Mucosa of descending colon (tissue), 3 donors: ENCODE data around the gene KRT13. TPM values are rescaled to one million over a fixed set of nuclear protein-coding genes. Genes with fewer than 3 reads are reported as not detected.

Source experiments
- ATAC-seq: fragments of 200-7000 bp; cut with Tn5 transposase; one replicate; pipeline ENCODE4 v1.9.1; 2020; ENCODE audit warnings: mild to moderate bottlenecking, moderate library complexity
- DNase-seq, 3 donors: peaks; one replicate each; pipeline ENCODE4 v3.0.0-alpha.2; 2020
- H3K36me3 ChIP-seq: fragments of 200-600 bp; one replicate; pipeline ENCODE4 v1.8.0; 2021; ENCODE audit warnings: low read depth, mild to moderate bottlenecking
- H3K4me1 ChIP-seq: fragments of 200-600 bp; one replicate; pipeline ENCODE4 v1.8.0; 2021; ENCODE audit warnings: low read depth, mild to moderate bottlenecking
- H3K4me3 ChIP-seq: fragments of 200-600 bp; one replicate; pipeline ENCODE4 v1.8.0; 2021; ENCODE audit warnings: mild to moderate bottlenecking
- H3K9me3 ChIP-seq: fragments of 200-600 bp; one replicate; pipeline ENCODE4 v1.8.0; 2021; ENCODE audit warnings: mild to moderate bottlenecking
- intact Hi-C, 2 donors: fragments of 100-400 bp; cut with DNase I in 1 of 2; cut with micrococcal nuclease in 1 of 2; formaldehyde crosslinking; loops; one replicate each; pipeline versions ENCODE4 v1.11.0 to v1.11.1; 2022; cut with DNase I, micrococcal nuclease
- total RNA-seq, 3 donors: library from RNA; stranded (reverse); fragmentation: NEBNext Ultra II Directional in 2 of 3; extraction: Animal tissue kit (Norgen Biotek cat#: 25700) in 2 of 3; gene quantifications; one replicate each; pipeline versions ENCODE4 v1.2.1 to v1.2.4, GENCODE V29; 2021 to 2023
- TF ChIP-seq, protein P1 (sequence below): fragments of 200-600 bp; IDR thresholded peaks from one replicate; pipeline ENCODE4 v1.8.0; 2022; ENCODE audit warnings: antibody characterized with exemption, mild to moderate bottlenecking
- donor health status: DM: no; HTN: no; CAD: no; lungs with moderate emphysema.
- donor health status: DM: no; HTN: no; CAD: no.
- donor health status: DM: no; HTN: yes; CAD: no.

Gene KRT13
- total RNA-seq, 3 donors from 2014 or later: 3.7 TPM; not detected in 2

DNA sequence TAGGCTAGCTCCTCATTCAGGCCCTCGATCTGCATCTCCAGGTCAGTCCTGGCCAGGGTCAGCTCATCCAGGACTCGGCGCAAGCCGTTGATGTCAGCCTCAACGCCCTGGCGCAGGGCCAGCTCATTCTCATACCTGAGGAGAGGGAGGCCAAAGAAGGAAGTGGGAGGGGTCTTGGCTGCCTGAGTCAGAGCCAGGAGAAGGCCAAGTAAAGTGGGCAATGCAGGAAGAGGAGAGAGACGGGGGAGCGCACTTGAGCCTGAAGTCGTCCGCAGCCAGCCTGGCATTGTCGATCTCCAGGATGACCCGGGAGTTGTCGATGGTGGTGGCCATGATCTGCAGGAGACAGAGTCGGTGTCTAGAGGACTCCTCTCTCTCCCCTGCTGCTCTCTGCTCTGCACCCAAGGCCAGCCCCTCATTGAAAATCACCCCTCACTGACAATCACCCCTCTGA, 11.4 kb upstream of the KRT13 start:
- no peaks in the 10 kb centered on the region for H3K36me3 ChIP-seq
- H3K9me3 ChIP-seq: no peaks in the 10 kb centered on the region
- TF ChIP-seq, protein P1, sequence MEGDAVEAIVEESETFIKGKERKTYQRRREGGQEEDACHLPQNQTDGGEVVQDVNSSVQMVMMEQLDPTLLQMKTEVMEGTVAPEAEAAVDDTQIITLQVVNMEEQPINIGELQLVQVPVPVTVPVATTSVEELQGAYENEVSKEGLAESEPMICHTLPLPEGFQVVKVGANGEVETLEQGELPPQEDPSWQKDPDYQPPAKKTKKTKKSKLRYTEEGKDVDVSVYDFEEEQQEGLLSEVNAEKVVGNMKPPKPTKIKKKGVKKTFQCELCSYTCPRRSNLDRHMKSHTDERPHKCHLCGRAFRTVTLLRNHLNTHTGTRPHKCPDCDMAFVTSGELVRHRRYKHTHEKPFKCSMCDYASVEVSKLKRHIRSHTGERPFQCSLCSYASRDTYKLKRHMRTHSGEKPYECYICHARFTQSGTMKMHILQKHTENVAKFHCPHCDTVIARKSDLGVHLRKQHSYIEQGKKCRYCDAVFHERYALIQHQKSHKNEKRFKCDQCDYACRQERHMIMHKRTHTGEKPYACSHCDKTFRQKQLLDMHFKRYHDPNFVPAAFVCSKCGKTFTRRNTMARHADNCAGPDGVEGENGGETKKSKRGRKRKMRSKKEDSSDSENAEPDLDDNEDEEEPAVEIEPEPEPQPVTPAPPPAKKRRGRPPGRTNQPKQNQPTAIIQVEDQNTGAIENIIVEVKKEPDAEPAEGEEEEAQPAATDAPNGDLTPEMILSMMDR: no peak
- ATAC-seq (no peak), DNase-seq (no peak)
- no peak overlapping the region for H3K4me3 ChIP-seq
- intact Hi-C loops: no loop called here
- peaks cover 10% of the 10 kb centered on the region for H3K4me1 ChIP-seq

DNA sequence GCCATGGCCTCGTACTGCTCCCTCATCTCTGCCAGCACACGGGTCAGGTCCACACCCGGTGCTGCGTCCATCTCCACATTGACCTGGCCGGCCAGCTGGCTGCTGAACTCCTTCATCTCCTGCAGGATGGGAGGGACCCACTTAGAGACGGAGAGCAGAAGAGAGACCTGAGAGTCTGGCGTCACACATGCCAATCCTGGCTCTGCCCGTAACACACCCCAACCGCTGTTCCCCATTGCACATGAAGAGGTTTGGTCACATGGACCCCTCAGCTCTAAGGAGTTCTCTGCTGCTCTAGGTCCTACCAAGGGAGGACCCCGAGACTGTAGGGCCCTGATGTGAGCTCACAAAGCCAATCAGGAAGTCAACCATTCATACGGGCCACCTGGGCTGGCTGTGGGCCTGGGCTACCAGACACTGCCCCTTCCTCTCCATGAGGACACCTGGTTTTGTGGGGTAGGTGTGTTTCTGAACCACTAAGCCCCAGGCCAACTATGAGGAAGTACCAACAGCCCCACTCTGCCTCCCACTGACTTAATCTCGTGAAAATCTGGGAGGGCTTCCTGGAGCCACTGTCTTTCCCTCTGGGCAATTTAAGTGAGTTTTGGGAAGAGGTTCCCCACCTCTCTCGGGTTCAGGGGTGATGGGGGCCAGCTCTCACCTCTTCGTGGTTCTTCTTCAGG, 10.9 kb upstream of the KRT13 start:
- no peaks in the 10 kb centered on the region for H3K9me3 ChIP-seq
- DNase-seq (no peak), ATAC-seq (no peak)
- TF ChIP-seq, protein P1: no peak
- no peak overlapping the region for H3K4me3 ChIP-seq
- H3K36me3 ChIP-seq: no peaks in the 10 kb centered on the region
- intact Hi-C loops: no loop called here
- peaks cover 9% of the 10 kb centered on the region for H3K4me1 ChIP-seq

DNA sequence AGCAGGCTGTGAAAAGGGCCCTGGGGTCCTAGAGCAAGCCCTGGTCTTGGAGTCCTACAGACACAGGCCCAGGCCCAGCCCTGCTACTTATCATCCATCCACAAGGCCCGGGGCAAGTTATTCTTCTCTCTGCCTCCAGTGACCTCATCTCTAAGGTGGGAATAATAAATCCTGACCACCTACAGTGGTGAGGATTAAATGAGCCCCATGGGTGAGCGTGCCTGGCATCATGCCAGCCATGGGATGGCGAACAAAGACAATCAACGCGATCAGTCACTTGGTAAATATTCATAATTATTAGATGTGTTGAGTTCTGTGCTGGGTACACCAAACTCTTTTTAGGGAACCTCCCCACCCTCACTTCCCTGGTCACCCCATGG, 7.7 kb upstream of the KRT13 start:
- intact Hi-C loops: no loop called here
- DNase-seq (no peak), ATAC-seq (no peak)
- H3K9me3 ChIP-seq: no peaks in the 10 kb centered on the region
- no peak overlapping the region for H3K4me3 ChIP-seq
- H3K36me3 ChIP-seq: no peaks in the 10 kb centered on the region
- peaks cover 14% of the 10 kb centered on the region for H3K4me1 ChIP-seq
- TF ChIP-seq, protein P1: no peak

DNA sequence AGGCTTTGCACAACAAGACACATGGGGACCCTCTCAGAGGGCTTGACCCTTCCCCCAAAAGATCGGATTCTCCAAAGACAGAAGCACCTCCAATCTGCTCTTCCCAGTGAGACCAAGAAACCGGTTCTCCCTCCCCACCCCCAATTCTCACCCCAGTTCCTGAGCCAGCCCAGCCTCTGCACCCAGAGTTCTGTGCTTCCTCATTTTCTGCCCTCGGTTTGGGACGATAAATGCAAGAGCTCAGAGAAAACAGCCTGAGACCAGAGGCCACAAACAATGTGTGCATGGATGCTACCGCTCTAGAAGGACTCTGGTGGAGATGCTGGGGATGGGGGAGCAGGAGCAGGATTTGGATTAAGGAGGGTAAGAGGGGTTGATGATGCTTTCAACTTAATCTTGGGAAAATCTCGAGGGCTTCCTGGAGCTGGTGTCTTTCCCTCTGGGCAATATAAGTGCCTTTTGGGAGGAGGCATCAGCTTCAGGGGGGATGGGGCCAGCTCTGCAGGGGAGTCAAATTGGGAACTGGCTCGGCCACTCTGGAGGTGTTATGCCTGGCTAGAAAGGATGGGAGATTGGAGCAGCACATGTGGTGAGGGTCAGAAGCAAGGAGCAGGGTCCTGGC, 7.2 kb upstream of the KRT13 start:
- no peak for ATAC-seq
- H3K4me3 ChIP-seq: no peak overlapping the region
- no peak for DNase-seq
- peaks cover 14% of the 10 kb centered on the region for H3K4me1 ChIP-seq
- H3K9me3 ChIP-seq: no peaks in the 10 kb centered on the region
- intact Hi-C loops: no loop called here
- TF ChIP-seq, protein P1: no peak
- no peaks in the 10 kb centered on the region for H3K36me3 ChIP-seq

DNA sequence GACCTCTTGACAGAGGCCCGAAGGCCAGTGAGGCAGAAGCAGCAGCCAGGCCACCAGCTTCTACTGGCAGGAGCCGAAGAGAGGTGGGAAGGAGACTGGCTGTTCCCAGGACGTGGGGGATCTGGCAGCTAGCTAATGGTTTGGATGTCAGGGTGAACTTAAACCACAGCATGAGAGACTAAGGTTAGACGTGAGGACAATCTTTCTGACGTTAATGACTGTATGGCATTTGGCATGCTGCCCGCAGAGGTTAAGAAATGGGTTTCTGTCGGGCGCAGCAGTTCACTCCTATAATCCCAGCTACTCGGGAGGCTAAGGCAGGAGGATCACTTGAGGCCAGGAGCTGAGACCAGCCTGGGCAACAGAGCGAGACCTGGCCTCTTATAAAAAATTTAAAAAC, 6.3 kb upstream of the KRT13 start:
- no peak for DNase-seq
- TF ChIP-seq, protein P1: no peak
- no peaks in the 10 kb centered on the region for H3K9me3 ChIP-seq
- no peaks in the 10 kb centered on the region for H3K36me3 ChIP-seq
- ATAC-seq: no peak
- intact Hi-C loops: no loop called here
- H3K4me3 ChIP-seq: no peak overlapping the region
- peaks cover 14% of the 10 kb centered on the region for H3K4me1 ChIP-seq
